ENCODE data around the gene ARHGAP21. TPM values are rescaled to one million over a fixed set of nuclear protein-coding genes. Genes with fewer than 3 reads are reported as not detected.
"Not testable (repeated sequence)": the region's sequence is repeated elsewhere in the genome, so short reads cannot be mapped to it uniquely, and the experiment has no call there.

Gene ARHGAP21
- total RNA-seq, 4 donors from 2014 or later, result 25.9 to 43.4 (median 34.3) TPM

- no peaks in the 10 kb centered on the region for H3K27me3 ChIP-seq
- no peaks in the 10 kb centered on the region for H3K36me3 ChIP-seq
- TF ChIP-seq POLR2AphosphoS5 (IDR thresholded peaks at IDR 0.05) (no peak), CTCF (IDR thresholded peaks at IDR 0.05) (no peak), POLR2A (IDR thresholded peaks at IDR 0.05) (no peak), EP300 (IDR thresholded peaks at IDR 0.05) (no peak)
- H3K4me1 ChIP-seq, result no peaks in the 10 kb centered on the region
- H3K27ac ChIP-seq, result no peak overlapping the region
- WGBS, result 98% methylated on average over 2 of the region's 2 CpGs
- DNase-seq (ENCODE audit: low spot score in 2 of 2), result no peak
- no peak overlapping the region for H3K4me3 ChIP-seq
- H3K9me3 ChIP-seq, result no peaks in the 10 kb centered on the region
Observed at GRCh38 chr10:24759672-24760071, 36.0 kb upstream of the ARHGAP21 start.

DNA sequence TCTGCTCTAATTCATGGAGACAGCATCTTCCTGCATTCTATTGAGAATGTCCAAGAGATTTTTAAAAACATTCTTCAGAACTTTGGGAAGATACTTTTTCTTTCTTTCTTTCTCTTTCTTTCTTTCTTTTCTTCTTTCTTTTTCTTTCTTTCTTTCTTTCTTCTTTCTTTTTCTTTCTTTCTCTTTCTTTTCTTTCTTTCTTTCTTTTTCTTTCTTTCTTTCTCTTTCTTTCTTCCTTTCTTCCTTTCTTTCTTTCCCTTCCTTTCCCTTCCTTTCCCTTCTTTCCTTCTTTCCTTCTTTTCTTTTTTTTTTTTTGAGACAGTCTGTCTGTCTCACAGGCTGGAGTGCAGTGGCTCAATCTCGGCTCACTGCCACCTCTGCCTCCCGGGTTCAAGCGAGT is 34.6 kb upstream of the ARHGAP21 start:
- H3K9me3 ChIP-seq; H3K4me3 ChIP-seq; H3K36me3 ChIP-seq; H3K4me1 ChIP-seq; DNase-seq (ENCODE audit: low spot score in 2 of 2); H3K27me3 ChIP-seq; H3K27ac ChIP-seq: not testable (repeated sequence)
- WGBS, result 96% methylated on average over 3 of the region's 3 CpGs

DNA sequence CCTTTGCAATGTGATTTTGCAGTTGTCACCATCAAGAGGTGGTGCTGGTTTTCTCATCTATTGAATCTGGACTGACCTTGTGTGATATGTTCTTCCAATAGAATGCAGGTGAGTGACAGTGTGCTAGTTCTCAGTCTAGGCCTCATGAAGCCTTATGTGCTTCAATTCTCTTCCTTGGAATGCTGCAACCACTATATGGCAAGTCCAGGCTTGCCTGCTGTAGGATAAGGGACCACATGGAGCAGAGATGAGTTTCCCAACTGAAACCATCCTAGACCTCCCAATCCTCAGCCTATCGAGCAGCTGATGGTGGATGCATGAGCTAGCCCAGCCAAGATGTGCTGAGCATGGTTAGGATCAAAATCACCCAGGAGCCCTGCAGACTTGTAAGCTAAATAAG is 32.6 kb upstream of the ARHGAP21 start:
- 80% methylated on average over 1 of the region's 1 CpG for WGBS

DNA sequence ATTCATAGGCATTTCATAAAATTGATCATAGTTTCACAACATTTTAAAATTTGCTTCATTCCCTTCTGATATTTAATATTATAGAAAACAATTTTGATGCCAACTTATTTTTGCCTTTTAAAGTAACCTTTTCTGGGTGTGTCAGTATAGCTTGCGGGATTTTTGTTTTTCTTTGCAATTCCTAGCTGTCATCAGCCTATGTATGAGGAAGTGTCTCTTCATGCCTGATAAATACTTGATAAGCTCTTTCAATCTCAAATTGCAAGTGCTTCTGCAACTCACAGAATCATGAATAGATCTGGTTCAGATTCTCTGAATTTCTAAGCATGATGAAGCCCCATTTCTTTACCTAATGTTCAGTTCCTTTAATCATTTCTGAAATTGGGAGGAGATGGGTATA is 28.0 kb upstream of the ARHGAP21 start:
- no peaks in the 10 kb centered on the region for H3K27me3 ChIP-seq
- H3K4me1 ChIP-seq, result no peaks in the 10 kb centered on the region
- no peak overlapping the region for H3K27ac ChIP-seq
- H3K36me3 ChIP-seq, result no peaks in the 10 kb centered on the region
- H3K4me3 ChIP-seq, result no peak overlapping the region
- no peak for TF ChIP-seq POLR2A (IDR thresholded peaks at IDR 0.05)
- no peak for TF ChIP-seq EP300 (IDR thresholded peaks at IDR 0.05)
- TF ChIP-seq CTCF (IDR thresholded peaks at IDR 0.05), result no peak
- TF ChIP-seq POLR2AphosphoS5 (IDR thresholded peaks at IDR 0.05), result no peak
- 63% methylated on average over 1 of the region's 1 CpG for WGBS
- H3K9me3 ChIP-seq, result no peaks in the 10 kb centered on the region
- no peak for DNase-seq (ENCODE audit: low spot score in 2 of 2)

More for the DNA sequence above, 32.6 kb upstream of the ARHGAP21 start:
- no peak for DNase-seq (ENCODE audit: low spot score in 2 of 2)
- Histone ChIP-seq H3K4me3 (no peak overlapping the region), H3K4me1 (no peaks in the 10 kb centered on the region), H3K36me3 (no peaks in the 10 kb centered on the region), H3K27me3 (no peaks in the 10 kb centered on the region), H3K9me3 (no peaks in the 10 kb centered on the region), H3K27ac (no peak overlapping the region)
- no peak for TF ChIP-seq EP300 (IDR thresholded peaks at IDR 0.05)
- TF ChIP-seq POLR2AphosphoS5 (IDR thresholded peaks at IDR 0.05), result no peak
- TF ChIP-seq POLR2A (IDR thresholded peaks at IDR 0.05), result no peak
- TF ChIP-seq CTCF (IDR thresholded peaks at IDR 0.05), result no peak

DNA sequence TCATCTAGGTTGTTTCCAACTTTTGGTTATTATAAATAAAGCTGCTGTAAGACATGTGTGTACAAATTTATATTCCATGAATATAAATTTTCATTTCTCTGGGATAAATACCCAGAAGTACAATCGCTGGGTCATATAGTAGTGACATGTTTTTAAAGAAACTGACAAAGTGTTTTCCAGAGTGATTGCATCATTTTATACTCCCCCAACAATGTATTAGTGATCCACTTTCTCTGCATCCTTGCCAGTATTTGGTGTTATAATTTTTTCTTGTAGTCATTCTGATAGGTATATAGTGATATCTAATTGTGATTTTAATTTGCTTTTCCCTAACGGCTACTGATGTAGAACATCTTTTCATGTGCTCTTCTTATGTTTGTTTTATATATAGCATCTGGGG is 27.0 kb upstream of the ARHGAP21 start:
- H3K27ac ChIP-seq, result no peak overlapping the region
- H3K4me3 ChIP-seq, result no peak overlapping the region
- TF ChIP-seq EP300 (IDR thresholded peaks at IDR 0.05) (no peak), POLR2AphosphoS5 (IDR thresholded peaks at IDR 0.05) (no peak), CTCF (IDR thresholded peaks at IDR 0.05) (no peak), POLR2A (IDR thresholded peaks at IDR 0.05) (no peak)
- 86% methylated on average over 2 of the region's 2 CpGs for WGBS
- no peak for DNase-seq (ENCODE audit: low spot score in 2 of 2)
- no peaks in the 10 kb centered on the region for H3K27me3 ChIP-seq
- H3K36me3 ChIP-seq, result no peaks in the 10 kb centered on the region
- H3K9me3 ChIP-seq, result no peaks in the 10 kb centered on the region
- no peaks in the 10 kb centered on the region for H3K4me1 ChIP-seq

- 91% methylated on average over 4 of the region's 4 CpGs for WGBS
Observed at GRCh38 chr10:24748214-24748613, 24.5 kb upstream of the ARHGAP21 start.

More at GRCh38 chr10:24748214-24748613, 24.5 kb upstream of the ARHGAP21 start:
- Histone ChIP-seq H3K9me3 (no peaks in the 10 kb centered on the region), H3K36me3 (no peaks in the 10 kb centered on the region), H3K27ac (no peak overlapping the region), H3K4me1 (no peaks in the 10 kb centered on the region), H3K27me3 (no peaks in the 10 kb centered on the region), H3K4me3 (no peak overlapping the region)
- no peak for DNase-seq (ENCODE audit: low spot score in 2 of 2)
- TF ChIP-seq CTCF (IDR thresholded peaks at IDR 0.05) (no peak), POLR2A (IDR thresholded peaks at IDR 0.05) (no peak), POLR2AphosphoS5 (IDR thresholded peaks at IDR 0.05) (no peak), EP300 (IDR thresholded peaks at IDR 0.05) (no peak)
